NCI-H1105 treated with DMSO at 0.1 percent for 48 hours (cell line): Measurements from ENCODE around the gene EFCAB8.

Experiments
- DNase-seq: peaks from one replicate; lab custom pipeline; 2025; lab: John Stamatoyannopoulos, UW

EFCAB8 gene

GRCh38 chr20:33007376-33008335 lies 148.9 kb downstream of the EFCAB8 start, which contains the start of gene BPIFB2:
Gene BPIFB2 (plus strand): TSS chr20:33007704. CDS start chr20:33008575, 871 bp downstream.
- no peak for DNase-seq

GRCh38 chr20:33008336-33009213 lies 149.9 kb downstream of the EFCAB8 start:
- DNase-seq: no peak

DNA sequence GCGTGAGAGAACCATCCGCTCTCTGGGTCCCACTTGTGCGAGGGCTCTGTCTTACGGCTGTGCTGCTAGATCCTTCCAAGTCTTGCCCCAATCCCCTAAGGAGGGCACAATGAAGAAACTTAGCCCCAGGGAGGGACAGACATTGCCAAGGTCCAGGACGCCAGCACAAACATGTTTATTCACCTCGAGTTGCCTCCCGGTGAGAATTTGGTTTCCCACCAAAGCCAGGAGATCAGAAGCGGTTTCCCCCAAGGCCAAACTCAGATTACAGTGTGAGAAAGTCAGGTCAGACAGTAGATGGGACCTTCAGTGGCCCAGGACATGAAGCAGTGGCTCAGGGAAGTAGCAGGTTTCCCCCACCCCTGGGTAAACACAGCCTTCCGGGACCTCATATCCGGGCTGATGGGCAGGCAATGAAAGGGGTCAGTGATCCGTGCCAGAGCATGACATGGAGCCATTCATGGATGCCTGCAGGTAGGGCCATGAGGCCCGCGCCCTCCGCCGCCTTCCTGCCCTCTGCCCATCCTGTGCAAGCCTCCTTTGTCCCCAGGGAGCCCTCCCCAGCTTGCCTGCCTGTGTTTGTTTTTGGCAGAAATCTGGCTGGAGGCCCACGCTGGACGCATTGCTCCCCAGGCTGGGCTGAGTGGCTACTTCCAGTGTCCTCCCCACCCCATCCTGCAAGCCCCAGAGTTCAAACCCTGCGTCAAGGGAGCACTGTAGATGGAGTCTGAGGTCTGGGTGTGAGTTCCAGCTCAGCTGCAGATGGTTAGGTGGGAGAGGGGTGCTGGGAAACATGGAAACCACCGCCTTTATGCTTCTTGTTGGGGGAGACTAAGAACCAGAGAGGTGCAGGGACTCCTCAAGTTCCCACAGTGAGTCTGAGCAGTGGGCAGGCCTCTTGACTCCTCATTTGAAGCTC lies 150.8 kb downstream of the EFCAB8 start:
- DNase-seq: no peak

- no peak for DNase-seq
These were observed 151.4 kb downstream of the EFCAB8 start for GRCh38 chr20:33010133-33010504.

DNA sequence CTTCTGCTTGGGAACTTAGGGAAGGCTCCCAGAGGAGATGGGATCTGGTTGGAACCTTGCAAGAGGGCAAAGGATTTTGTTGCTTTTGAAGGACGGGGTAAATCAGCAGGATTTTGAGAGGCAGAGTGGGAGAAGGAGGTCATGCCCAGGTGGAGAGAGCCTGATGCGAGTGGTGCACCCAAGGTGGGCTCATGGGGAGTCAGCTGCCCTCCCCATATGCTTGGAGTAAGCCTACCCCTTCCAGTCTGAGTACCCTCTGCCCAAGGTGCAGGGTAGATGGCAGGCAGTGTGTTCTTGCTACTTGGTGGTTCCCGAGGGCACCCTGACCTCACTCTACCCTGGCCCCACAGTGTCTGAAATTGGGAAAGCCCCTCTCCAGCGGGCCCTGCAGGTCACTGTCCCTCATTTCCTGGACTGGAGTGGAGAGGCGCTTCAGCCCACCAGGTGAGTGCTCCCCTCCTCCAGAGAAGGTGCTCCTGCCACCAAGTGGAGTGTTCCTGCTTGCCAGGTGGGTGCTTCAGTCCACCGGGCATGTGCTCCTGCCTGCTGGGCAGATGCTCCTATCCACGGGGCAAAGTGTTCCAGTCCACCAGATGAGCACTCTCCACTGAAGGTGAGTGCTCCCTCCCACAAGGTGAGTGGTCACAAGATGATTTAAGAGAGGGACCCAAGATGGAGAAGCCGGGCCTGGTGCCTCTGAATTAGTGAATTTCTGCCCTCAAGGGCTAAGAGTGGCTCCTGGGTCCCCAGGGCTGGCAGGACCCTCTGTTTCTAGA lies 152.1 kb downstream of the EFCAB8 start:
- DNase-seq: no peak
